Panc1 (cell line): ENCODE results near the gene RFT1. TPM values are rescaled to one million over a fixed set of nuclear protein-coding genes. Genes with fewer than 3 reads are reported as not detected.
A peak's percentile ranks its signal among the peaks of the same experiment; 100 is the strongest.

Experiments used
- ATAC-seq: fragments of 200-7000 bp; cut with Tn5 transposase; 2 replicates; pipeline ENCODE4 v1.9.1; 2020; ENCODE audit warnings: mild to moderate bottlenecking, moderate library complexity
- BruUV-seq: library from RNA; stranded (reverse); fragments of 400-500 nt; replicated peaks from 2 replicates; lab custom pipeline; 2021; lab: Mats Ljungman, UMichigan
- CTCF ChIA-PET: fragments of 300-600 bp; sonication (Branson Sonifier 250); formaldehyde crosslinking; loops from one replicate; lab custom pipeline; 2022; ENCODE audit warnings: antibody characterized with exemption; lab: Charles Lee
- POLR2A ChIA-PET: fragments of 300-600 bp; sonication (Branson Sonifier 250); formaldehyde crosslinking; loops from one replicate; lab custom pipeline; 2022; ENCODE audit warnings: antibody characterized with exemption; lab: Charles Lee
- DNase-seq: peaks from one replicate; pipeline ENCODE4 v3.0.0-alpha.2; 2010; ENCODE audit warnings: low read depth, low spot score
- H3K27ac ChIP-seq: 2 replicates; pipeline ENCODE4 v1.5.1; 2011; ENCODE audit warnings: mild to moderate bottlenecking, low read length, inconsistent platforms
- H3K27me3 ChIP-seq: fragments of 200-500 bp; sonication (Bioruptor generic); 2 replicates; pipeline ENCODE4 v1.6.0; 2014; ENCODE audit warnings: low read length, inconsistent platforms; ENCODE audit not compliant: control insufficient read depth, insufficient read depth
- H3K36me3 ChIP-seq: fragments of 200-500 bp; sonication (Bioruptor generic); 2 replicates; pipeline ENCODE4 v1.5.1; 2014; ENCODE audit warnings: inconsistent platforms, mild to moderate bottlenecking, low read length, moderate library complexity; ENCODE audit not compliant: control insufficient read depth, insufficient read depth
- H3K4me1 ChIP-seq: 2 replicates; pipeline ENCODE4 v1.5.1; 2011; ENCODE audit warnings: inconsistent platforms, mild to moderate bottlenecking, low read length, moderate library complexity; ENCODE audit not compliant: control insufficient read depth, insufficient read depth
- H3K4me3 ChIP-seq, 2 experiments: 2 replicates each; pipeline ENCODE4 v1.5.1; 2011 to 2012; ENCODE audit warnings: low read depth in 2 of 2, low read length in 2 of 2, mild to moderate bottlenecking in 2 of 2, inconsistent platforms in 1 of 2, moderate library complexity in 1 of 2
- H3K9me3 ChIP-seq: fragments of 200-500 bp; sonication (Bioruptor generic); 2 replicates; pipeline ENCODE4 v1.5.1; 2014; ENCODE audit warnings: low read depth, mild to moderate bottlenecking, inconsistent platforms, low read length, moderate library complexity; ENCODE audit not compliant: control insufficient read depth, insufficient read depth
- POLR2AphosphoS5 ChIP-seq: IDR thresholded peaks from 2 replicates; pipeline ENCODE4 v1.6.1; 2012; ENCODE audit warnings: mild to moderate bottlenecking, low read depth, low read length, moderate library complexity
- SIN3A ChIP-seq: IDR thresholded peaks from 2 replicates; pipeline ENCODE4 v1.6.1; 2012; ENCODE audit warnings: low read depth, mild to moderate bottlenecking, low read length, moderate library complexity, borderline replicate concordance; ENCODE audit not compliant: insufficient read depth
- TCF7L2 ChIP-seq: IDR thresholded peaks from 2 replicates; pipeline ENCODE4 v1.6.1; 2011; ENCODE audit warnings: mild to moderate bottlenecking, low read depth, low read length, inconsistent platforms
- in situ Hi-C: cut with HindIII; loops from 2 replicates; pipeline ENCODE4 v1.10.0; 2016; ENCODE audit warnings: low sequenced_read_pairs, low pct_unique_long_range_greater_than_20kb
- intact Hi-C: fragments of 100-400 bp; cut with micrococcal nuclease; formaldehyde crosslinking; loops from one replicate; pipeline ENCODE4 v1.10.0; 2022; ENCODE audit not compliant: unreplicated experiment
- total RNA-seq: library from RNA; stranded (reverse); gene quantifications from one replicate; pipeline ENCODE4 v1.2.1, GENCODE V29; 2021; ENCODE audit not compliant: unreplicated experiment
- TF ChIP-seq, protein P1 (sequence below), 2 experiments: IDR thresholded peaks; 2 replicates each; pipeline ENCODE4 v1.6.1; 2011 to 2012; ENCODE audit warnings: low read depth in 2 of 2, control low read depth in 1 of 2, low read length in 1 of 2, mild to moderate bottlenecking in 1 of 2, moderate library complexity in 1 of 2; ENCODE audit not compliant: insufficient read depth in 1 of 2
- TF ChIP-seq, protein P2 (sequence below): fragments of 450-650 bp; IDR thresholded peaks from 2 replicates; pipeline ENCODE4 v1.5.1; 2017; ENCODE audit warnings: mild to moderate bottlenecking

RFT1 gene
- total RNA-seq, 1 experiment from 2014 or later = 21.0 TPM

DNA sequence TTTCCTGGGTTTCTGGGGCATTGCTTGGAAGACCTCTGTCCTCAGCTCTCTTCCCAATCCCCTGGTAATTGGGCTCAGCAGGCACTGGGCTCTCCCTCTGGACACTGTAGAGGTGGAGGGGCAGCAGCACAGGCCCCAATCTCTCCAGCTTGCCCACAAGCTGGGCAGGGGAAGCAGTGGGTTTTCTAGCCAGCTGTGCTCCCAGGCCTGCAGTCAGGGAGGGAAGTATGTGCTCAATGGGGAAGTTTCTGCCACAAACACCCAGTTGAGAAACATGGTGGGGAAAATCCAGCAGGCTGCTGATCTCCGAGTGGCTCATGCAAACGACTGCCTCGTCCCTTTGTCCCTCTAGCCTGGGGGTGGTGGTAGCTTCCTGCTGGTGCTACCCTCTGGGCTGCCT lies 12.8 kb upstream of the RFT1 start:
- ChIA-PET POLR2A (no interaction called here), CTCF (interaction anchor here (0.5 kb wide), 1 partner anchor 9 kb away, joined by 6 read pairs; no protein-coding TSS in a partner anchor)
- BruUV-seq = no TSS peak
- Histone ChIP-seq H3K4me3 (no peak overlapping the region), H3K36me3 (no peaks in the 10 kb centered on the region), H3K27ac (no peak overlapping the region), H3K27me3 (no peaks in the 10 kb centered on the region), H3K9me3 (no peaks in the 10 kb centered on the region), H3K4me1 (no peaks in the 10 kb centered on the region; the same call in 1 of the 2 replicates)
- intact Hi-C loops = no loop called here
- DNase-seq (no peak), ATAC-seq (no peak)
- in situ Hi-C loops = no loop called here
- TF ChIP-seq, protein P1, sequence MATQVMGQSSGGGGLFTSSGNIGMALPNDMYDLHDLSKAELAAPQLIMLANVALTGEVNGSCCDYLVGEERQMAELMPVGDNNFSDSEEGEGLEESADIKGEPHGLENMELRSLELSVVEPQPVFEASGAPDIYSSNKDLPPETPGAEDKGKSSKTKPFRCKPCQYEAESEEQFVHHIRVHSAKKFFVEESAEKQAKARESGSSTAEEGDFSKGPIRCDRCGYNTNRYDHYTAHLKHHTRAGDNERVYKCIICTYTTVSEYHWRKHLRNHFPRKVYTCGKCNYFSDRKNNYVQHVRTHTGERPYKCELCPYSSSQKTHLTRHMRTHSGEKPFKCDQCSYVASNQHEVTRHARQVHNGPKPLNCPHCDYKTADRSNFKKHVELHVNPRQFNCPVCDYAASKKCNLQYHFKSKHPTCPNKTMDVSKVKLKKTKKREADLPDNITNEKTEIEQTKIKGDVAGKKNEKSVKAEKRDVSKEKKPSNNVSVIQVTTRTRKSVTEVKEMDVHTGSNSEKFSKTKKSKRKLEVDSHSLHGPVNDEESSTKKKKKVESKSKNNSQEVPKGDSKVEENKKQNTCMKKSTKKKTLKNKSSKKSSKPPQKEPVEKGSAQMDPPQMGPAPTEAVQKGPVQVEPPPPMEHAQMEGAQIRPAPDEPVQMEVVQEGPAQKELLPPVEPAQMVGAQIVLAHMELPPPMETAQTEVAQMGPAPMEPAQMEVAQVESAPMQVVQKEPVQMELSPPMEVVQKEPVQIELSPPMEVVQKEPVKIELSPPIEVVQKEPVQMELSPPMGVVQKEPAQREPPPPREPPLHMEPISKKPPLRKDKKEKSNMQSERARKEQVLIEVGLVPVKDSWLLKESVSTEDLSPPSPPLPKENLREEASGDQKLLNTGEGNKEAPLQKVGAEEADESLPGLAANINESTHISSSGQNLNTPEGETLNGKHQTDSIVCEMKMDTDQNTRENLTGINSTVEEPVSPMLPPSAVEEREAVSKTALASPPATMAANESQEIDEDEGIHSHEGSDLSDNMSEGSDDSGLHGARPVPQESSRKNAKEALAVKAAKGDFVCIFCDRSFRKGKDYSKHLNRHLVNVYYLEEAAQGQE (IDR thresholded peaks at IDR 0.05; ENCODE audit: insufficient read depth in 1 of 2, low read depth in 2 of 2, low read length in 1 of 2) = no peak
- TF ChIP-seq, protein P2, sequence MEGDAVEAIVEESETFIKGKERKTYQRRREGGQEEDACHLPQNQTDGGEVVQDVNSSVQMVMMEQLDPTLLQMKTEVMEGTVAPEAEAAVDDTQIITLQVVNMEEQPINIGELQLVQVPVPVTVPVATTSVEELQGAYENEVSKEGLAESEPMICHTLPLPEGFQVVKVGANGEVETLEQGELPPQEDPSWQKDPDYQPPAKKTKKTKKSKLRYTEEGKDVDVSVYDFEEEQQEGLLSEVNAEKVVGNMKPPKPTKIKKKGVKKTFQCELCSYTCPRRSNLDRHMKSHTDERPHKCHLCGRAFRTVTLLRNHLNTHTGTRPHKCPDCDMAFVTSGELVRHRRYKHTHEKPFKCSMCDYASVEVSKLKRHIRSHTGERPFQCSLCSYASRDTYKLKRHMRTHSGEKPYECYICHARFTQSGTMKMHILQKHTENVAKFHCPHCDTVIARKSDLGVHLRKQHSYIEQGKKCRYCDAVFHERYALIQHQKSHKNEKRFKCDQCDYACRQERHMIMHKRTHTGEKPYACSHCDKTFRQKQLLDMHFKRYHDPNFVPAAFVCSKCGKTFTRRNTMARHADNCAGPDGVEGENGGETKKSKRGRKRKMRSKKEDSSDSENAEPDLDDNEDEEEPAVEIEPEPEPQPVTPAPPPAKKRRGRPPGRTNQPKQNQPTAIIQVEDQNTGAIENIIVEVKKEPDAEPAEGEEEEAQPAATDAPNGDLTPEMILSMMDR = no peak
- TF ChIP-seq POLR2AphosphoS5 (no peak), TCF7L2 (no peak), SIN3A (no peak)

- no peak for DNase-seq
- in situ Hi-C loops = no loop called here
- no peak overlapping the region for H3K4me3 ChIP-seq
- intact Hi-C loops = no loop called here
- 0 out of 2 replicates have a peak, but pooled peaks have one; percentile 19 for ATAC-seq
- no peak overlapping the region for H3K27ac ChIP-seq
- no peaks in the 10 kb centered on the region; the same call in 1 of the 2 replicates for H3K4me1 ChIP-seq
- H3K9me3 ChIP-seq = no peaks in the 10 kb centered on the region
- no peaks in the 10 kb centered on the region for H3K36me3 ChIP-seq
- ChIA-PET POLR2A (no interaction called here), CTCF (interaction anchor here (0.5 kb wide), 1 partner anchor 1756 kb away, joined by 3 read pairs; the partner anchor contains the start of gene MANF)
- no peaks in the 10 kb centered on the region for H3K27me3 ChIP-seq
- BruUV-seq = no TSS peak
- TF ChIP-seq, protein P1 (IDR thresholded peaks at IDR 0.05; ENCODE audit: insufficient read depth in 1 of 2, low read depth in 2 of 2, low read length in 1 of 2) = no peak
- no peak for TF ChIP-seq POLR2AphosphoS5
- no peak for TF ChIP-seq SIN3A
- TF ChIP-seq, protein P2 = no peak
- no peak for TF ChIP-seq TCF7L2
Observed at GRCh38 chr3:53140847-53141845, 10.9 kb upstream of the RFT1 start.
